Left lung (tissue), 10 donors: ENCODE data around the gene PDCD6IP. TPM values are rescaled to one million over a fixed set of nuclear protein-coding genes. Genes with fewer than 3 reads are reported as not detected.

Source experiments
- ATAC-seq: fragments of 200-7000 bp; cut with Tn5 transposase; one replicate; pipeline ENCODE4 v1.9.1; 2020; ENCODE audit warnings: moderate library complexity
- DNase-seq, 4 donors: peaks; one replicate each; pipeline ENCODE4 v3.0.0-alpha.2; 2013 to 2020
- H3K27ac ChIP-seq, 2 donors: fragments of 200-600 bp; sonication (generic) in 1 of 2; one replicate each; pipeline versions ENCODE4 v1.5.0 to v1.8.0; 2020 to 2021
- H3K27me3 ChIP-seq, 2 donors: fragments of 200-600 bp; sonication (generic) in 1 of 2; one replicate each; pipeline versions ENCODE4 v1.5.0 to v1.8.0; 2020 to 2021
- H3K36me3 ChIP-seq, 2 donors: fragments of 200-600 bp; sonication (generic) in 1 of 2; one replicate each; pipeline versions ENCODE4 v1.5.0 to v1.8.0; 2020 to 2021
- H3K4me1 ChIP-seq, 2 donors: fragments of 200-600 bp; one replicate each; pipeline ENCODE4 v1.8.0; 2021
- H3K4me3 ChIP-seq, 2 donors: fragments of 200-600 bp; sonication (generic) in 1 of 2; one replicate each; pipeline versions ENCODE4 v1.5.0 to v1.8.0; 2020 to 2021; ENCODE audit warnings: mild to moderate bottlenecking in 1 of 2
- H3K9me3 ChIP-seq, 2 donors: fragments of 200-600 bp; sonication (generic) in 1 of 2; one replicate each; pipeline versions ENCODE4 v1.5.0 to v1.8.0; 2020 to 2021
- CTCF ChIP-seq, 2 donors: fragments of 200-600 bp; sonication (generic) in 1 of 2; IDR thresholded peaks; one replicate each; pipeline versions ENCODE4 v1.5.0 to v1.8.0; 2021; ENCODE audit warnings: antibody characterized with exemption in 2 of 2
- intact Hi-C, 2 donors: fragments of 100-400 bp; cut with DNase I; formaldehyde crosslinking; loops; one replicate each; pipeline versions ENCODE4 v1.11.2 to v1.14.2; 2022
- polyA plus RNA-seq, 6 donors: library from polyadenylated mRNA; unstranded; fragments of 120-200 nt; gene quantifications; one replicate each; pipeline ENCODE4 v1.2.1, GENCODE V29; 2013; ENCODE audit not compliant: insufficient read length in 6 of 6
- total RNA-seq, 2 donors: library from RNA; stranded (reverse); fragmentation: NEBNext Ultra II Directional; extraction: Animal tissue kit (Norgen Biotek cat#: 25700); gene quantifications; one replicate each; pipeline ENCODE4 v1.2.1, GENCODE V29; 2021
- donor health status: DM: no; HTN: yes; CAD: no.
- donor health status: DM: no; HTN: no; CAD: no.

PDCD6IP gene
- total and polyA plus RNA-seq, 8 donors: 172 to 270 (median 205) TPM

- Histone ChIP-seq H3K4me3 (no peak overlapping the region), H3K36me3 (no peaks in the 10 kb centered on the region), H3K9me3 (no peaks in the 10 kb centered on the region), H3K4me1 (peaks cover 0 to 4% of the 10 kb centered on the region in 2 donors), H3K27ac (no peak overlapping the region), H3K27me3 (peaks cover 0 to 5% of the 10 kb centered on the region in 2 donors)
- DNase-seq: no peak
- intact Hi-C loops: loop anchor here in 1 of 2 donors (5.0 kb wide), 1 partner anchor 805 kb away; no protein-coding TSS in a partner anchor
- no peak for ATAC-seq
- TF ChIP-seq CTCF (IDR thresholded peaks at IDR 0.05): no peak
These were observed 83.9 kb downstream of the PDCD6IP start for GRCh38 chr3:33882296-33882695.

GRCh38 chr3:33883538-33883950 lies 85.1 kb downstream of the PDCD6IP start:
- Histone ChIP-seq H3K4me3 (no peak overlapping the region), H3K27me3 (peaks cover 0 to 5% of the 10 kb centered on the region in 2 donors), H3K27ac (no peak overlapping the region), H3K36me3 (no peaks in the 10 kb centered on the region), H3K4me1 (peaks cover 0 to 4% of the 10 kb centered on the region in 2 donors), H3K9me3 (no peaks in the 10 kb centered on the region)
- peak; percentile 46 for ATAC-seq
- intact Hi-C loops: loop anchor here in 1 of 2 donors (5.0 kb wide), 1 partner anchor 804 kb away; no protein-coding TSS in a partner anchor
- peak; percentile 82 to 85 for TF ChIP-seq CTCF (IDR thresholded peaks at IDR 0.05)
- peak in 2 of 4 donors; percentile 34 to 51 for DNase-seq

- peaks cover 0 to 4% of the 10 kb centered on the region in 2 donors for H3K4me1 ChIP-seq
- intact Hi-C loops: loop anchor here in 1 of 2 donors (5.0 kb wide), 1 partner anchor 803 kb away; no protein-coding TSS in a partner anchor
- DNase-seq (no peak), ATAC-seq (peak; percentile 25)
- no peak overlapping the region for H3K4me3 ChIP-seq
- peaks cover 0 to 5% of the 10 kb centered on the region in 2 donors for H3K27me3 ChIP-seq
- H3K27ac ChIP-seq: no peak overlapping the region
- H3K9me3 ChIP-seq: no peaks in the 10 kb centered on the region
- no peak for TF ChIP-seq CTCF (IDR thresholded peaks at IDR 0.05)
- H3K36me3 ChIP-seq: no peaks in the 10 kb centered on the region
These were observed 85.6 kb downstream of the PDCD6IP start for GRCh38 chr3:33883951-33884561.

- peaks cover 0 to 4% of the 10 kb centered on the region in 2 donors for H3K4me1 ChIP-seq
- H3K9me3 ChIP-seq: no peaks in the 10 kb centered on the region
- TF ChIP-seq CTCF (IDR thresholded peaks at IDR 0.05): no peak
- no peaks in the 10 kb centered on the region for H3K36me3 ChIP-seq
- no peak overlapping the region for H3K27ac ChIP-seq
- ATAC-seq (no peak), DNase-seq (no peak)
- H3K4me3 ChIP-seq: no peak overlapping the region
- H3K27me3 ChIP-seq: peaks cover 0 to 5% of the 10 kb centered on the region in 2 donors
- intact Hi-C loops: loop anchor here in 1 of 2 donors (5.0 kb wide), 1 partner anchor 803 kb away; no protein-coding TSS in a partner anchor
These were observed 86.3 kb downstream of the PDCD6IP start for GRCh38 chr3:33884701-33885100.

- intact Hi-C loops: no loop called here
- ATAC-seq (no peak), DNase-seq (no peak)
- TF ChIP-seq CTCF (IDR thresholded peaks at IDR 0.05): no peak
- no peak overlapping the region for H3K4me3 ChIP-seq
- peaks cover 0 to 5% of the 10 kb centered on the region in 2 donors for H3K27me3 ChIP-seq
- H3K9me3 ChIP-seq: no peaks in the 10 kb centered on the region
- no peak overlapping the region for H3K27ac ChIP-seq
- H3K4me1 ChIP-seq: peaks cover 0 to 4% of the 10 kb centered on the region in 2 donors
- H3K36me3 ChIP-seq: no peaks in the 10 kb centered on the region
These were observed 87.1 kb downstream of the PDCD6IP start for GRCh38 chr3:33885496-33885895.
